ENCODE results near the gene MCM7. TPM values are rescaled to one million over a fixed set of nuclear protein-coding genes. Genes with fewer than 3 reads are reported as not detected.

Gene MCM7
- total and polyA plus RNA-seq, 2 of the 13 experiments (the other 11 are each of a cell fraction or from before 2014, with no cell fraction given): 84.5 to 214 TPM

DNA sequence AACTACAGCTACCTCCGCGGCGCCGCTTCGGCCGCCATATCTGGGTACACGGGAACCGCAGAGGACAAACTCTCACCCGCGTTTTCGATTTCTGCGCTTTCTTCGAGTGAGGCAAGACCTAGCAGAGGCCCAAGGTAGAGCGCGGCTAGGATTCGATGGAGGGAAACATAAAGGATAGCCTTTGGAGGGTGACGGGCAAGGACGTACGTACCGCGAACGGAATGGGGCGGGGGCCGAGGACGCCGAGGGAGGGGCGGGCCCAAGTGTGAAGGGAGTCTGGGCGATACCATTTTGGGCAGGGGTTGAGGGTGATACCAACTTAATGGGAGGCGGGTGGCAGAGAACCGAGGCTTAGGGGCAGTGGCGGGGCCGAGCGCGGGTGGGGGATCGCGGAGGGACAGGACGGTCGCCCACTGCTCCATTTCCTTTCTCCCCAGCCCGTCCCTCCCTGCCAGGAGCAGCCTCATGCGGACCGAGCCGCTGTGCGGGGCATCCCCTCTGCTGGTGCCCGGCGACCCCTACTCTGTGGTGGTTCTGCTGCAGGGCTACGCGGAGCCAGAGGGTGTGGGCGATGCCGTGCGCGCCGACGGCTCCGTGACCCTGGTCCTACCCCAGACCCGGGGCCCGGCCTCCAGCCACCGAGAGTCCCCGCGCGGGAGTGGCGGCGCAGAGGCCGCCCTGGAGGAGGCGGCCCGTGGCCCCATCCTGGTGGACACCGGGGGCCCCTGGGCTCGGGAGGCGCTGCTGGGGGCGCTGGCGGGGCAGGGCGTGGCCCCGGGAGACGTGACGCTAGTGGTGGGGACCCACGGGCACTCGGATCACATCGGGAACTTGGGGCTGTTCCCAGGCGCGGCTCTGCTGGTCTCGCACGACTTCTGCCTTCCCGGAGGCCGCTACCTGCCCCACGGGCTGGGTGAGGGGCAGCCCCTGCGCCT lies 26.0 kb upstream of the MCM7 start, which contains the start of gene MBLAC1 (continued):
- TF ChIP-seq ZNF629 (CRISPR knock-in tag; conservative IDR thresholded peaks at IDR 0.05): no peak
- TF ChIP-seq RFXANK (CRISPR knock-in tag; IDR thresholded peaks at IDR 0.05): no peak
- TF ChIP-seq ZNF788 (CRISPR knock-in tag; IDR thresholded peaks at IDR 0.05; ENCODE audit: borderline replicate concordance): peak; percentile 4; the same call in 1 of the 2 replicates
- TF ChIP-seq, protein P1, sequence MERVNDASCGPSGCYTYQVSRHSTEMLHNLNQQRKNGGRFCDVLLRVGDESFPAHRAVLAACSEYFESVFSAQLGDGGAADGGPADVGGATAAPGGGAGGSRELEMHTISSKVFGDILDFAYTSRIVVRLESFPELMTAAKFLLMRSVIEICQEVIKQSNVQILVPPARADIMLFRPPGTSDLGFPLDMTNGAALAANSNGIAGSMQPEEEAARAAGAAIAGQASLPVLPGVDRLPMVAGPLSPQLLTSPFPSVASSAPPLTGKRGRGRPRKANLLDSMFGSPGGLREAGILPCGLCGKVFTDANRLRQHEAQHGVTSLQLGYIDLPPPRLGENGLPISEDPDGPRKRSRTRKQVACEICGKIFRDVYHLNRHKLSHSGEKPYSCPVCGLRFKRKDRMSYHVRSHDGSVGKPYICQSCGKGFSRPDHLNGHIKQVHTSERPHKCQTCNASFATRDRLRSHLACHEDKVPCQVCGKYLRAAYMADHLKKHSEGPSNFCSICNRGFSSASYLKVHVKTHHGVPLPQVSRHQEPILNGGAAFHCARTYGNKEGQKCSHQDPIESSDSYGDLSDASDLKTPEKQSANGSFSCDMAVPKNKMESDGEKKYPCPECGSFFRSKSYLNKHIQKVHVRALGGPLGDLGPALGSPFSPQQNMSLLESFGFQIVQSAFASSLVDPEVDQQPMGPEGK (CRISPR knock-in tag; IDR thresholded peaks at IDR 0.05): peak; percentile 84
- peak; percentile 73 for TF ChIP-seq ZFX (CRISPR knock-in tag; IDR thresholded peaks at IDR 0.05; ENCODE audit: low read depth)
- TF ChIP-seq NFIB (CRISPR knock-in tag; IDR thresholded peaks at IDR 0.05; ENCODE audit: borderline replicate concordance): no peak
- no peak for TF ChIP-seq SNRNP70 (IDR thresholded peaks at IDR 0.05; ENCODE audit: low read depth, low read length)
- TF ChIP-seq YY1 (IDR thresholded peaks at IDR 0.05; ENCODE audit: insufficient read depth, insufficient replicate concordance, low read depth, low read length): peak; percentile 92
- TF ChIP-seq ZNF44 (CRISPR knock-in tag; IDR thresholded peaks at IDR 0.05): no peak
- 0 out of 2 replicates have a peak, but pooled peaks have one; percentile 10 for TF ChIP-seq CAMTA2 (CRISPR knock-in tag; IDR thresholded peaks at IDR 0.05; ENCODE audit: borderline replicate concordance)
- TF ChIP-seq, protein P2, sequence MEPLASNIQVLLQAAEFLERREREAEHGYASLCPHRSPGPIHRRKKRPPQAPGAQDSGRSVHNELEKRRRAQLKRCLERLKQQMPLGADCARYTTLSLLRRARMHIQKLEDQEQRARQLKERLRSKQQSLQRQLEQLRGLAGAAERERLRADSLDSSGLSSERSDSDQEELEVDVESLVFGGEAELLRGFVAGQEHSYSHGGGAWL (CRISPR knock-in tag; IDR thresholded peaks at IDR 0.05): no peak
- TF ChIP-seq ZNF205 (CRISPR knock-in tag; IDR thresholded peaks at IDR 0.05): no peak
- peak; percentile 18; the same call in 1 of the 2 replicates for TF ChIP-seq GATAD1 (CRISPR knock-in tag; IDR thresholded peaks at IDR 0.05)
- TF ChIP-seq ZNF850 (CRISPR knock-in tag; conservative IDR thresholded peaks at IDR 0.05): peak; percentile 74; the same call in 1 of the 2 replicates
- no peak for TF ChIP-seq ZKSCAN5 (CRISPR knock-in tag; IDR thresholded peaks at IDR 0.05)
- peak in 1 of 2 experiments; percentile 53; a peak in 1 of 4 replicates for TF ChIP-seq ATF4 (CRISPR knock-in tag; IDR thresholded peaks at IDR 0.05)
- no peak for TF ChIP-seq U2AF2 (IDR thresholded peaks at IDR 0.05; ENCODE audit: low read depth, low read length)
- peak; percentile 76; the same call in 1 of the 2 replicates for TF ChIP-seq DNMT1 (CRISPR knock-in tag; IDR thresholded peaks at IDR 0.05)
- 0 out of 2 replicates have a peak, but pooled peaks have one; percentile 41 for TF ChIP-seq POLR2AphosphoS2 (IDR thresholded peaks at IDR 0.05; ENCODE audit: low read depth, low read length)

All from HepG2 (cell line).